GM21447 (cell line): ENCODE results near the gene TOP1.

ENCODE experiments used
- ATAC-seq: cut with Tn5 transposase; IDR thresholded peaks from one replicate; pipeline ENCODE4 v1.9.1; 2021; ENCODE audit not compliant: unreplicated experiment

TOP1 gene

DNA sequence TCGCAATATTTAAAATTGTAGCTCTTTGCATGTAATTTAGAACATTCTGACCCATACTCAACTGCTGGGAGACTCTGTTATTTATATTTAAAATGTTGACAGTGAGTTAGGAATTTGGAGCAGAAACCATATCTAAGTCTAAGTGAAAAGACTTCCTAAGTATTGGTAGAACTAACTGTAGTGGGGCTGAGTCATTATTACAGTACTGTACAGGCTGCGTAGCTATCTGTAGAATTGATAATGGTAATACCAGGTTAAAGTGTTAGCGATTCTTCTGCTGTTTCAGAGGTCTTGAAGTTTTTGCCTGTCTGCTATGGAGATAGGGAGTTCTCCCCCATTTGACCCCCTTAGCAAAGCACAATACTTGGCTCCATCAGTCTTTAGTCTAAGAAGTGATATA, 3.6 kb downstream of the TOP1 start:
- no peak for ATAC-seq

DNA sequence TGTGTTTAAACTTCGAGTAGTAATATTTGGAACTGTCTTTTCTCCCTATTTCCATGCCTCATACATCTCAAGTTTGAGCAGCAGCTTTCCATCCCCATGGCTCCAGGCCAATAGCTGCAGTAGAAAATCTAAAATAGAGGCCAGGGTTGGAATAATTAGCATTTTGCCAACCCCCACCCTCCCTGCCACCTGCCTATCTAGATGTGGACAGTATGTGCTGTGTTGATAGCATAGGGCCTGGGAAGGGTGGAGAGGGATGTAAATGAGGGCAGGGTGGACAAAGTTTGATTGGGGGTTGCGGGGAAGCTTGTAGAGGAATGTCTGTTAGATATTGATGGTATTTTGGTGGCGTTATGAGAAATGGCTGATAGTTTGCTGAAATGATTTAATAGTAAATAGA, 5.6 kb downstream of the TOP1 start:
- no peak for ATAC-seq

GRCh38 chr20:41035207-41035606, 6.6 kb downstream of the TOP1 start:
- ATAC-seq: no peak

- ATAC-seq: no peak
Observed at GRCh38 chr20:41037179-41037578, 8.6 kb downstream of the TOP1 start.

DNA sequence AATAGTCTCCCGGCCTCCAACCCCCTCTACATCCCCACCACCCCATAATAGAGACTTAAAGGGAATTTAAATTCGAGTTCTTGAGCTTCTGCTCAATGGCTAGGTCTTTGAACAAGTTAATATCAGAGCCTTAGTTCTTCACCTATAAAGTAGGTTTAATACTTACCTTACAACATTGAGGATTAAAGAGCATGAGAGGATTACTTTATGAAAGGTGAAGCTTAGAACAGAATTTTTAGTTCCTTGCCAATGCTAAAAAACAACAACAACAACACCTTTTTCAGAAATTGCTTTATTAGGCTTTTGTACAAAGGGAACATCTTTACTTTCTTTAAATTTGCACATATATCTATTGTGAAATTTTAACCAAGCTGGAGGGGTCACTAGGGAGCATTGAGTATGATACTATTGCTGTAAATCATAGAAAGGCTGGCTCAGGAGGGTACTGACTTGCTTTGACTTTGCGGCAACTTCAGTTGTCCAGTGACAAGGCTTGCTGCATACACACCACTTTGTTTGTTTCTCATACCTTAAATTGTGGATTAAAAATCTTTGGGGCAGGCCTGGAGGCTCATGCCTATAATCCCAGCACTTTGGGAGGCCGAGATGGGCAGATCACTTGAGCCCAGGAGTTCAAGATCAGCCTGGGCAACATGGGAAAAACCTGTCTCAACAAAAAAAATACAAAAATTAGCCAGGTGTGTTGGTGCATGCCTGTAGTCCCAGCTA, 9.7 kb downstream of the TOP1 start:
- no peak for ATAC-seq

- ATAC-seq: no peak
Observed at GRCh38 chr20:41038878-41039404, 10.3 kb downstream of the TOP1 start.

DNA sequence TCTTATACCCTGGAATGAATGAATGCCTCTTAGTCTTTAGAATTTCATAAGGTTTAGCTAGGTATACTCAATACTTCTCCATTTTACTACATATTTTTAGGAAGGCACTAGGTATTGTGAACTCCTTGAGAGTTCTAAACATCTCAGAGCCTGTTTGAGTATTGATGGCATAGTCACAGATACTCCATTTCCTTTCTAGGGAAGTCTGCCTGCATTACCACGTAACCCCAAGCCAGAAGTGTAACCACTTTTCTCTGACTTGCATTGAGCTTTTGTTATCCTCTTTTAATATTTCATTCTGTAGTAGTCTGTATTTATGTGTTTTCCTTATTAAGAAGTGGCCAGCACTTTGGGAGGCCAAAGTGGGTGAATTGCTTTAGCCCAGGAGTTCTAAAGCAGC, 12.2 kb downstream of the TOP1 start:
- no peak for ATAC-seq

DNA sequence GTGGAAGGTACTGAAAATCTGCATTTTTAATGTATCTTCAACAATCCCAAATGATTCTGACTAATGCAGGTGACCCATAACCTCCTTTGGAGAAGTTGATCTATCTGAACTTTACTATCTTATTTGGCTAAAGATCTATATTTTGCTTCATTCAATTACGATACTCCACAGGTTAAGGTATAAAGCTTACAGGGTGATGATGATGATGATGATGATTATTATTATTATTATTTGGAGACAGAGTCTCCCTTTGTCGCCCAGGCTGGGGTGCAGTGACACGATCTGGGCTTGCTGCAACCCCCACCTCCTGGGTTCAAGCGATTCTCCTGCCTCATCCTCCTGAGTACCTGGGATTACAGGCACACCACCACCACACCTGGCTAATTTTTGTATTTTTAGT, 13.1 kb downstream of the TOP1 start:
- ATAC-seq: no peak

GRCh38 chr20:41044409-41045062, 15.9 kb downstream of the TOP1 start:
- no peak for ATAC-seq

GRCh38 chr20:41045671-41046070, 17.0 kb downstream of the TOP1 start:
- no peak for ATAC-seq

DNA sequence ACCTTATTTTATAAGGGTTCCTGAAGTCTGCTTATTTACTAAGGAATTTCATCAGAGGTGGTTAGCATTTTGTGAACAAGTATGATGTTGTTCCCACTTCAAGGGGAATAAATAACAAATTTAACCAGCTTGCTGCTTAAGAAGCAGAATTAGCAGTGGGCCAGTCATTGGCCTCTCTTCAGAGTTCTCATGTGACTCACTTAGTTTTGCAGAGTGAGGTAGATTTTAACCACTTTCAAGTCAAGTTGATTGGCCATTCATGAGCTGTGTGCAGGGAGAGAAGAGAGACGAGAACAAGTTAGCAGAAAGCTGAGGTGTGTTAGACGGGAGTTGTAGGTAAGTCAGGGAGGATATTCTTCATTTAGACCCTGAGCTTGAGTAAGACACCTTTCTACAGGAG, 18.1 kb downstream of the TOP1 start:
- ATAC-seq: no peak

GRCh38 chr20:41047279-41047974, 18.8 kb downstream of the TOP1 start:
- ATAC-seq: no peak

GRCh38 chr20:41047975-41048305, 19.3 kb downstream of the TOP1 start:
- ATAC-seq: no peak

DNA sequence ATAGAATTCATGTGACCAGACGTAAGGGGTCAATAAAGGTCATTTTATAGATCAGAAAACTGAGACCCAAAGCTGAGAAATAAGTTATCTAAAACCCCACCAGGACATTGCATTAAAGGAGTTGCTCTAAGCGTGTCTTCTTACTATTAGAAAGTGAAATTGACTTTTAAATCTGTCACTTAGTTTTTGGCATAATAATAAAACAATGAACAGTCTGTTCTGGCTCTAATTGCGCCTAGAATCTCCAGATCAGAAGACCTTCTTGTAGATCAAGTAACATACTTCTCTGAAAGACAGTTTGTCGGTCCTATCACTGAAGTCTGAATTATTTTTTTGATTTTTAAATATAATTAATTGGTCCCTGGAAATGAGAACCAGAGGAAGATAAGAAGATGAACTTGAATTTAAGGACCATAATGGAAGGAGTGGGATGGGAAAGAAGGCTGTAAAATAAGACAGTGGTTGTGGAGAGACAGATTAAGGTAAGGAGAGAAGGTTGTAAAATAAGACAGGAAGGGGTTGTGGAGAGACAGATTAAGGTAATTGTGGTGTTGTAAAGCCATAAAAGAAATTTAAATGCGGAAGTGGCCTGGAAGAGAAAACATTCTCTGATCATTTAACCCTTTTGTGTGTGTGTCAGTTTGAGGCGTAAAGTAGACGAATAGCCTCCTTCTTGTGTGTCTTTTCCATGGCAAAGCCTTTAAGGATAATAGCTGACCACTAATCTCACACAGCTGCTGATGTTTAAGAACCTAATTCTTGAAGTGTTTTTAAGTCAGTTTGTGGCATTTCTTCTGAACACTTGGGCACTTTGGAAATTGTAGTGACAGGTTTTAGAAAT, 20.1 kb downstream of the TOP1 start:
- ATAC-seq: no peak

GRCh38 chr20:41049451-41049850, 20.8 kb downstream of the TOP1 start:
- no peak for ATAC-seq

GRCh38 chr20:41050361-41051008, 21.9 kb downstream of the TOP1 start:
- no peak for ATAC-seq

DNA sequence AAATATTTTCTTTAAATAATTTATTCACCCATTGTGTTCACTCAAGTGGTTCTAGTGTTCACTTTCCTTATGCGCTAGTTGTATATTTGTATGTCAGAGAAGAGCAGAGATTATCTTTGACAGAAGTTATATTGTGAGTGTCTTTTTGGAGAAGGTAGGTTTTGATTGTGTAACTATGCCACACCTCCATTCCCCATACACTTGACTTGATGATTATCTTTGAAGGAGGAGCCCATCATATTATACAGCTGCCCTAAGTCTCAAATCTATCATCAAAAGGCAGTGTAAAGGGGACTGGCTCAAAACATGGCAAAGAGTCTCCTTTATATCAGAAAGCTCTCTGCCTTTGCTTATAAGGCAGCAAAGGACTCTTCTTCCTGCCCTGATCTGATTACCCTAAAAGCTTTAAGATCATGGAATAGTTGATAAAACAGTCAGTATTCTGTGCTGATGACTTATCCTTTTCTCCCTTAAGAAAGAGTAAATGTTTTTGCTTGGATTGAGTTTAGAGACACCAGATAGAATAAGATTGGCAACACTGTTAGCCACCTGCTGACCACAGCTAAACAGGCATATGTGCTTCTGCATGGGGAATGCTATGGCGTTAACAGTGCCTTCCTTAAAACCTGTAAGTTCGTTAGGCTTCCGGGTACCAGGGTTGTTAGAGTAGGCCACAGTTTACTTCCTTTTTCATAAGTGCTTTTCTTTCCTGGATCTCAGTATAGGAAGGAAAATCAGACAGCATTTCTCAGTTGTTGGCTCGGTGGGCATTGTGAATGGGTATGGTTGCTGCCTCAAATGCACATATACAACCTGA, 22.6 kb downstream of the TOP1 start:
- no peak for ATAC-seq

GRCh38 chr20:41052742-41053419, 24.3 kb downstream of the TOP1 start:
- ATAC-seq: no peak
